Measurements from ENCODE around the gene UBE2Z. TPM values are rescaled to one million over a fixed set of nuclear protein-coding genes. Genes with fewer than 3 reads are reported as not detected.

The UBE2Z gene
- total and polyA plus RNA-seq, 2 donors (not counting 3 experiments of a cell fraction or from before 2014, with no cell fraction given), result 104 to 117 TPM

GRCh38 chr17:48868916-48869500, 39.2 kb upstream of the UBE2Z start:
- no peak for FAIRE-seq
- intact Hi-C loops (cut with micrococcal nuclease), result no loop called here
- H3K4me2 ChIP-seq (ENCODE audit: insufficient read depth, low read length), result no peak overlapping the region
- no TSS peak for BruUV-seq (replicated peaks)
- POLR2A ChIA-PET, result no interaction called here
- H3K79me2 ChIP-seq (ENCODE audit: control insufficient read depth, insufficient read depth, low read length), result no peaks in the 10 kb centered on the region
- H3K9me3 ChIP-seq (replicated peaks; ENCODE audit: control insufficient read depth, insufficient read depth, low read length), result no peaks in the 10 kb centered on the region
- peaks cover 18% of the 10 kb centered on the region for H3K4me1 ChIP-seq (ENCODE audit: control insufficient read depth, extremely low read depth, insufficient read depth, low read length)
- H3K9me1 ChIP-seq (replicated peaks; ENCODE audit: control insufficient read depth, extremely low read depth, insufficient read depth, low read length), result no peaks in the 10 kb centered on the region
- TF ChIP-seq MYC (IDR thresholded peaks at IDR 0.05; ENCODE audit: low read depth, low read length) (no peak), FOS (IDR thresholded peaks at IDR 0.05; ENCODE audit: borderline replicate concordance, insufficient read depth, low read length) (no peak), JUN (IDR thresholded peaks at IDR 0.05; ENCODE audit: borderline replicate concordance, insufficient read depth, insufficient read length, low read depth) (no peak), POLR2AphosphoS5 (IDR thresholded peaks at IDR 0.05; ENCODE audit: insufficient read depth, low read depth, low read length) (no peak), GATA2 (IDR thresholded peaks at IDR 0.05; ENCODE audit: insufficient read depth, insufficient read length, low read depth, low read length) (no peak), POLR2A (IDR thresholded peaks at IDR 0.05; ENCODE audit: low read depth, low read length) (no peak), EZH2 (IDR thresholded peaks at IDR 0.05; ENCODE audit: borderline replicate concordance, low read depth, low read length, severe bottlenecking) (no peak)
- TF ChIP-seq, protein P1, sequence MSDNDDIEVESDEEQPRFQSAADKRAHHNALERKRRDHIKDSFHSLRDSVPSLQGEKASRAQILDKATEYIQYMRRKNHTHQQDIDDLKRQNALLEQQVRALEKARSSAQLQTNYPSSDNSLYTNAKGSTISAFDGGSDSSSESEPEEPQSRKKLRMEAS (IDR thresholded peaks at IDR 0.05; ENCODE audit: insufficient read depth, insufficient read length), result no peak
- TF ChIP-seq, protein P2, sequence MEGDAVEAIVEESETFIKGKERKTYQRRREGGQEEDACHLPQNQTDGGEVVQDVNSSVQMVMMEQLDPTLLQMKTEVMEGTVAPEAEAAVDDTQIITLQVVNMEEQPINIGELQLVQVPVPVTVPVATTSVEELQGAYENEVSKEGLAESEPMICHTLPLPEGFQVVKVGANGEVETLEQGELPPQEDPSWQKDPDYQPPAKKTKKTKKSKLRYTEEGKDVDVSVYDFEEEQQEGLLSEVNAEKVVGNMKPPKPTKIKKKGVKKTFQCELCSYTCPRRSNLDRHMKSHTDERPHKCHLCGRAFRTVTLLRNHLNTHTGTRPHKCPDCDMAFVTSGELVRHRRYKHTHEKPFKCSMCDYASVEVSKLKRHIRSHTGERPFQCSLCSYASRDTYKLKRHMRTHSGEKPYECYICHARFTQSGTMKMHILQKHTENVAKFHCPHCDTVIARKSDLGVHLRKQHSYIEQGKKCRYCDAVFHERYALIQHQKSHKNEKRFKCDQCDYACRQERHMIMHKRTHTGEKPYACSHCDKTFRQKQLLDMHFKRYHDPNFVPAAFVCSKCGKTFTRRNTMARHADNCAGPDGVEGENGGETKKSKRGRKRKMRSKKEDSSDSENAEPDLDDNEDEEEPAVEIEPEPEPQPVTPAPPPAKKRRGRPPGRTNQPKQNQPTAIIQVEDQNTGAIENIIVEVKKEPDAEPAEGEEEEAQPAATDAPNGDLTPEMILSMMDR (IDR thresholded peaks at IDR 0.05; ENCODE audit: extremely low read depth in 1 of 2, insufficient read depth in 1 of 2, low read depth in 1 of 2, low read length in 2 of 2), result no peak
- no peaks in the 10 kb centered on the region for H4K20me1 ChIP-seq (replicated peaks; ENCODE audit: control insufficient read depth, extremely low read depth, insufficient read depth, low read length)
- H3K36me3 ChIP-seq (ENCODE audit: control insufficient read depth in 2 of 2, extremely low read depth in 1 of 2, insufficient read depth in 2 of 2, low read length in 2 of 2), result no peaks in the 10 kb centered on the region
- H3K27me3 ChIP-seq (ENCODE audit: control insufficient read depth in 2 of 2, insufficient read depth in 2 of 2, low read length in 2 of 2), result no peaks in the 10 kb centered on the region
- no peak overlapping the region for H3K27ac ChIP-seq (ENCODE audit: insufficient read depth, low read depth, low read length)
- H3K4me3 ChIP-seq (replicated peaks in 1 of 3; ENCODE audit: insufficient read depth in 1 of 3, low read depth in 1 of 3, low read length in 3 of 3), result no peak overlapping the region
- no peak overlapping the region for H3K9ac ChIP-seq (replicated peaks; ENCODE audit: extremely low read depth, insufficient read depth, low read length)
- CTCF ChIA-PET, result interaction anchor here (0.9 to 20.8 kb wide), 6 partner anchors 9 to 145 kb away, joined by 3 to 1186 read pairs (median 6); partner anchors contain the start of gene TTLL6
- H2AFZ ChIP-seq (ENCODE audit: low read depth, low read length), result no peak overlapping the region
- dilution Hi-C loops (cut with MboI; ENCODE audit: extremely low pct_ligation_motif_present, low sequenced_read_pairs), result no loop called here
- no peak for DNase-seq (ENCODE audit: low read depth, low spot score)

All from endothelial cell of umbilical vein (primary cell).